Skeletal muscle cell (primary cell): Measurements from ENCODE around the gene DENND2D.

Experiments used
- DNase-seq: peaks from one replicate; pipeline ENCODE4 v3.0.0-alpha.2; 2010; ENCODE audit warnings: low read depth
- H3K4me3 ChIP-seq: 2 replicates; pipeline ENCODE4 v1.5.1; 2011; ENCODE audit warnings: low read depth, mild to moderate bottlenecking, control low read depth, low read length, moderate library complexity

DENND2D gene, protein sequence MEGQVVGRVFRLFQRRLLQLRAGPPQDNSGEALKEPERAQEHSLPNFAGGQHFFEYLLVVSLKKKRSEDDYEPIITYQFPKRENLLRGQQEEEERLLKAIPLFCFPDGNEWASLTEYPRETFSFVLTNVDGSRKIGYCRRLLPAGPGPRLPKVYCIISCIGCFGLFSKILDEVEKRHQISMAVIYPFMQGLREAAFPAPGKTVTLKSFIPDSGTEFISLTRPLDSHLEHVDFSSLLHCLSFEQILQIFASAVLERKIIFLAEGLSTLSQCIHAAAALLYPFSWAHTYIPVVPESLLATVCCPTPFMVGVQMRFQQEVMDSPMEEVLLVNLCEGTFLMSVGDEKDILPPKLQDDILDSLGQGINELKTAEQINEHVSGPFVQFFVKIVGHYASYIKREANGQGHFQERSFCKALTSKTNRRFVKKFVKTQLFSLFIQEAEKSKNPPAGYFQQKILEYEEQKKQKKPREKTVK

DNA sequence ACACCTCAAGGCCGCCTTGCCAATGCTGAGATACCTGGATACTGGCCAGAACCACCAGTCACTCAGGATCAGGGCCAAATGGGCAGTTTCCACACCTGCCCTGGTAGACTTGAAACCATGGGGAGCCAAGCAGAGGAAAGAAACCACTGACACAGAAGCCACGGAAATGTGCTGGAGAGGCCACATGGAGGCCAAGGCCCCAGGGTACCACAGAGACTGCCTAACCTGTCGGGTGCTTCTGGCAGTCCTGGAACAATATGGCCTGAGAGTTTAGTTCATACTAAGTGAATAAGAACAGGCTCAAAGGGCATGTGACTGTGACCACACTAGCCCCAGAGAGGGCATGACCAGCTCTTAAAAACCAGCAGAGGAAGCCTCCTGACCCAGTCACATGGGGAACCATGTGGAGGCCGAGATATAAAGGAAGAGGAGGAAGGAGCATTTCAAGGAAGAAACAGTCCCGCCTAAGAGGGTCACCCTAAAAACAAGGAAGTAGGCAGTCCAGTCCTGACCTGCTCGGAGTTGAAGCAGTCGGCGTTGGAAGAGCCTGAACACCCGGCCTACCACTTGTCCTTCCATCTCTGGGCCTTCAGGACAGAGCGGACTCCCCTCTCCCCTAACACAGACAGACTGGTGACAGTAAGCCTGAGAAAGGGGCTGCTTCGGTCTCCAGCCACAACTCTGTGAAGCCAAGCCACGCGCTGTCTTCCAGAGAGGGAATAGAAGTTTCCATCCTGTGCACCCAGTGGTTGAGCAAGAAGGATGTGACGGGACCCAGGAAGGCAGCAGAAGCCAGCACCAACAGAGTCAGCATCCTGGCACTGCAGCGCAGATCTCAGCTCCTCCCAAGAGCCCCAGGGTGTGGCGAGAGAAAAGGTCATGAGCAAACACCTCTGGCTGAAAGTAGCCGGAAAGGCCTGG is at the start of gene DENND2D:
Gene DENND2D, minus strand, starts transcription at position 766 of the 921 bp plus-strand sequence. Its CDS starts 187 bp downstream, at position 579.
- no peak for DNase-seq

DNA sequence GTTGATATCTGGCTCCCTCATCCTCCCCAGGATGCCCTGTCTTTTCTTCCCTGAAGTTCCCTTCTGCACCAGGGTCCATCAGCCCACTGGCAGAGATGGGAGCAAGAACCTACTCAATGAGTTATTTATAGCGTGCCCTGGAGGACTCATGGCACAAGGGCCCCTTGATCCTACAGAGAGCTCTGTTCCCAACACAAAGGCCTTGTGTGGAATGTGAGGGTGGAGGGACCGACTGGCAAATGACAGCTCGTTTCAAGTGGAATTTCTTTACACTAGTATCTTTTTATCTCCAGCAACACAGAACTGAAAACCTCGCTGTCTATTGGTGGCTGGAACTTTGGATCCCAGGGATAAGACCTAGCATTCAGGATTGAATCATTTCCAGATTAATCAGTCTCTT is 49.5 kb upstream of the DENND2D start:
- H3K4me3 ChIP-seq, result no peak overlapping the region
- no peak for DNase-seq

More for the DNA sequence above, at the start of gene DENND2D:
- no peak within 1 kb of the TSS for H3K4me3 ChIP-seq

GRCh38 chr1:111247125-111247838 is 46.8 kb upstream of the DENND2D start:
- DNase-seq, result no peak
- no peak overlapping the region for H3K4me3 ChIP-seq

DNA sequence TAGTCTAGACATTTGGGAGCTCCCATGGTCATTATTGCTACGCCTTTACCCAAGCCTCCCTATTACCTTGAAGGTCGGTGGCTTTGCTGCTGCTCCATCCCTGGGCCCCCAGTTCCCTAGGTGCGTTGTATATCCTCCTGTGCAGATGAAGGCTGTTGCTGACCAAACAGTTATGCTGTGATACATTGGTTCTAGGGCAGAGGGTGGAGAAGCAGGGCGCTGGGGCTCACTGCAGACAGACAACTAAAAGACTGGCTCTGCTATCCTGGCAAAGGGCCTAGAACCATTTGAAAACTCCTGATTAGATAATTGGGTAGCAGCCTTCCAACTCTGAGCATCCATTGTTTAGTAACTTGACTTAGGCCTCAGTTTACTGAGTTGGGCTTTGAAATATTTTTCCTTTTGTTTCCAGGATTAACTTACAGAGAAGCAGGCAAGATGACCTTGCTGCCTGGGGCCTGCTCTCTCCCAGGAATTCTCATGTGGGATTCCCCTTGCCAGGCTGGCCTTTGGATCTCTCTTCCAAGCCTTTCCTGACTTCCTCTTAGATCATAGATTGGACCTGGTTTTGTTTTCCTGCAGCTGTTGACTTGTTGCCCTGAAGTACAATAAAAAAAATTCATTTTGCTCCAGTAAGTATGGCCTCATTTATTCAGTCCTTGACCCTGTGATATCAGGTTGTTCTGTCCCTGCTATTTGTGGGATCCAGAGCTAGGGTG is 42.5 kb upstream of the DENND2D start:
- DNase-seq, result no peak
- no peak overlapping the region for H3K4me3 ChIP-seq

GRCh38 chr1:111241797-111242196 is 41.4 kb upstream of the DENND2D start:
- no peak for DNase-seq

DNA sequence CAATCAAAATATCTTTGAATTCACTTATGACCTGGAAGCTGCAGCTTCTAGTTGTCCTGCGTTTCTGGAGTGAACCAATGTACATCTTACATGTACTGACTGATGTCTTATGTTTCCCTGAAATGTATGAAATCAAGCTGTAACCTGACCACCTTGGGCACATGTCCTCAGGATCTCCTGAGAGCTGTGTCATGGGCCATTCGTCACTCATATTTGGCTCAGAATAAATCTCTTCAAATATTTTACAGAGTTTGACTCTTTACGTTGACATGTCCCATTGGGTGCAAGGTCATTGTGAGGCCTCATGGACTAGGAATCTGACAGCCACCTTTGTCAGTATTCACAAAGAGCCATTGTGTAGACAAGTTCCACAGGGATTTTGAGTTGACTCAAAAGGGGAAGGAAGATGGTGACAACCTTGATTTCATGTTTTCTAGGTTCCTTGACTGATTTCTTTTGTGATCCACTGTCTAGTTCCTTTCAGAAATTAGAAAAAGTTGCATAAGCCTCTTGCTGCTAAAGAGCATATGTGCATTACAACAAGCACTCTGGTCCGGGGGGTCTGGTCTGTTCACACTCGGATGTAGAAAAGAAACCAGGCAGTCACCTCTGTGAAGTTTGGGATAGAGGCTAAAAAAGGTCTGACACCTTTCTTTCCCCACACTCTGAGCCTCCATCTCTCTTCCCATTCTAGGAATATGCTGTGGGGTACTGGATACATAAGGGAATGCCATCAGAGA is 37.8 kb upstream of the DENND2D start:
- H3K4me3 ChIP-seq, result no peak overlapping the region
- DNase-seq, result no peak

More at GRCh38 chr1:111241797-111242196, 41.4 kb upstream of the DENND2D start:
- H3K4me3 ChIP-seq, result no peak overlapping the region

GRCh38 chr1:111236806-111237205 is 36.4 kb upstream of the DENND2D start:
- DNase-seq, result no peak
- H3K4me3 ChIP-seq, result no peak overlapping the region

DNA sequence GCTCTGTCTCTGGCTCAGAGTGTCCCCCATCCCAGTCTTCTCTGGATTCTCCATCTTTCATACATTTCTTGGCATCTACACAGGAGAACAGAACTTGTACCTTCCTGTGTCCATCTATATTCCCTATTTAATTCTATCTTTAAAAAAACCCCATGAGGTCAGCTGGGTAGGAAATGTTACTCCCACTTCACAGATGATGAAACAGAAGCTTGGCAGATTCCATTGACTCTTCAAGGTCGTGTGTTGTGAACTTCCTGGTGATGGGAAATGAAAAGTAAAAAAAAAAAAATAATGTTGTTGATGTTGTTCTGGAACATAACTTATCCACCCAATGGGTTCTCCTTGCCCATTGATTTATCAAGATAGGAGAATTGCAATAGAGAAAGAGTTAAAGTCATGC is 35.9 kb upstream of the DENND2D start:
- no peak for DNase-seq
- no peak overlapping the region for H3K4me3 ChIP-seq

DNA sequence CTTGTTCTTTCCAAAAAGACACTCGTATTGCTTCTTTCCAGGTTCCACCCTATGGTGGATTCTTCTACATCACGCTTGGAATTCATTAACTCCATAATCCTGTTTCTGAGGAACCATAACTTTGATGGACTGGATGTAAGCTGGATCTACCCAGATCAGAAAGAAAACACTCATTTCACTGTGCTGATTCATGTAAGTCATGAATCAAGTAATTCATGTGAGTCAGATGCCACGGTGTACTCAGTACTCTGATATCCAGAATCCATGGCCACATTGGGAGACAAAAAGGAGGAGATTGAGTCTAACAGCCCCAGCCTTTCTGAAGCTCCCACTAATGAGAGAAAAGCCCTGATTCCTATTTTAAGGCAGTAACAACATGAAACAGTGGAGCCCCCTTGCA is 34.4 kb upstream of the DENND2D start:
- no peak for DNase-seq

GRCh38 chr1:111234258-111234657 is 33.8 kb upstream of the DENND2D start:
- H3K4me3 ChIP-seq, result no peak overlapping the region
- DNase-seq, result no peak

More for the DNA sequence above, 34.4 kb upstream of the DENND2D start:
- H3K4me3 ChIP-seq, result no peak overlapping the region

GRCh38 chr1:111232134-111232533 is 31.7 kb upstream of the DENND2D start:
- no peak for DNase-seq
- no peak overlapping the region for H3K4me3 ChIP-seq

- no peak for DNase-seq
- H3K4me3 ChIP-seq, result no peak overlapping the region
Observed at GRCh38 chr1:111228748-111229126, 28.3 kb upstream of the DENND2D start.

- no peak overlapping the region for H3K4me3 ChIP-seq
- peak; percentile 84 for DNase-seq
Observed at GRCh38 chr1:111227851-111228747, 27.7 kb upstream of the DENND2D start.

DNA sequence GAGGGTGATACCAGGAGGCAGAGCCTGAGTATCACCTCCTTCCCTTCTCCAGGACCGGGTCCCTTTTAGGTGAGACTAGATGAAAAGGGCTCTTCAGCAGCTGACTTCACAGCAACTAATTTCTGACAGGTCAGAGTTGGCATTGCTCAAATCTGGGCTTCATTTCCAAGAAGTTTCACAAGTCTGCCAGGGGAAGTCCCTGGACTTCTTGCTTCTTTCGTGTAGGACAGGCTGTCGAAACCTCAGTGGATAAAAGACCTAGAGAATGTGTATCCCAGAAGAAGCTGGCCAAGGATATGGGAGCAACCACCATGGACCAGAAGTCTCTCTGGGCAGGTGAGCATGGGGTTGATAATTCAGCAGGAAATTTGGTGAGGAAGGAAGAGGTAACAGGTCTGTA is 27.0 kb upstream of the DENND2D start, which contains the start of gene CHI3L2:
Gene CHI3L2, plus strand, starts transcription at position 280 of the 400 bp plus-strand sequence. Its CDS starts 17 bp downstream, at position 297.
- H3K4me3 ChIP-seq, result no peak within 1 kb of the TSS
- no peak for DNase-seq

GRCh38 chr1:111225717-111226400 is 25.4 kb upstream of the DENND2D start:
- DNase-seq, result no peak
- H3K4me3 ChIP-seq, result no peak overlapping the region

DNA sequence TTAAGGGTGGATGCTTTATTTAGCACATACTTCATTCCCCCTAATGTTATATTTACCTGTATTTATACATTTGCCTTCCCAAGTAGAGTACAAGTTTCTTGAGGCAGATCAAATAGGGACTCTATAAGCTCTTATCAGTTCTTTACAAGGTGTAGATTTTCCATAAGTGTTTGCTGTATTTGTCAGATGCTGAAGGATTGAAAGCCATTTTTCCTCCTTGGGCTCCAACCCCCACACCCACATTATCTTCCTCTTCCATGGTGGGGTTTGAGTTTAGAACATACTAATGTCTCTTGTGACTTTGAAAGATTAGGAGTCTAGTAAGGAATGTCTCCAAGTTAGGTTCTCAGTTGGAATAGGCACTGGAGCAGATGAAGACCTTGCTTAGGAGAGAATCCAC is 24.6 kb upstream of the DENND2D start:
- no peak overlapping the region for H3K4me3 ChIP-seq
- DNase-seq, result no peak
